Activated CD8-positive, alpha-beta T cell treated with anti-CD3 and anti-CD28 coated beads for 36 hours (primary cell): Measurements from ENCODE around the gene CABLES2. TPM values are rescaled to one million over a fixed set of nuclear protein-coding genes. Genes with fewer than 3 reads are reported as not detected.

Source experiments
- ATAC-seq: fragments of 200-7000 bp; cut with Tn5 transposase; one replicate; pipeline ENCODE4 v1.10.0; 2021; ENCODE audit warnings: mild to moderate bottlenecking, moderate library complexity
- CTCF ChIA-PET: fragments of 350-600 bp; sonication (Branson Sonifier 250); formaldehyde crosslinking; loops from one replicate; lab custom pipeline; 2021; ENCODE audit warnings: antibody characterized with exemption; lab: Charles Lee
- POLR2A ChIA-PET: fragments of 350-600 bp; sonication (Branson Sonifier 250); formaldehyde crosslinking; loops from one replicate; lab custom pipeline; 2021; ENCODE audit warnings: antibody characterized with exemption; lab: Charles Lee
- DNase-seq: peaks from one replicate; pipeline ENCODE4 v3.0.0-alpha.2; 2020
- H3K27ac Mint-ChIP-seq: one replicate; pipeline ENCODE4 v1.8.0; 2021; ENCODE audit warnings: mild to moderate bottlenecking, mixed read lengths
- H3K27me3 Mint-ChIP-seq: one replicate; pipeline ENCODE4 v1.8.0; 2021; ENCODE audit warnings: mixed read lengths
- H3K36me3 Mint-ChIP-seq: one replicate; pipeline ENCODE4 v1.8.0; 2021; ENCODE audit warnings: low read depth, mixed read lengths
- H3K4me1 Mint-ChIP-seq: one replicate; pipeline ENCODE4 v1.8.0; 2021; ENCODE audit warnings: low read depth, mixed read lengths
- H3K4me3 Mint-ChIP-seq: one replicate; pipeline ENCODE4 v1.8.0; 2021; ENCODE audit warnings: mild to moderate bottlenecking, moderate library complexity, mixed read lengths
- H3K9me3 Mint-ChIP-seq: one replicate; pipeline ENCODE4 v1.8.0; 2021; ENCODE audit warnings: mixed read lengths
- intact Hi-C: fragments of 100-400 bp; cut with micrococcal nuclease; formaldehyde crosslinking; loops from one replicate; pipeline ENCODE4 v1.10.0; 2022
- total RNA-seq, 2 experiments: library from RNA; stranded (reverse); gene quantifications; one replicate each; pipeline ENCODE4 v1.2.3, GENCODE V29; 2021
- TF ChIP-seq, protein P1 (sequence below): fragments of 200-600 bp; IDR thresholded peaks from one replicate; pipeline ENCODE4 v1.8.0; 2022; ENCODE audit warnings: antibody characterized with exemption, mild to moderate bottlenecking

Gene CABLES2
- total RNA-seq, 2 experiments from 2014 or later = 3.2 to 4.5 TPM

GRCh38 chr20:62387219-62387913, 19.7 kb downstream of the CABLES2 start:
- intact Hi-C loops = no loop called here
- peaks cover 48% of the 10 kb centered on the region for H3K36me3 Mint-ChIP-seq
- peaks cover 39% of the 10 kb centered on the region for H3K4me1 Mint-ChIP-seq
- H3K9me3 Mint-ChIP-seq = no peaks in the 10 kb centered on the region
- H3K27me3 Mint-ChIP-seq = no peaks in the 10 kb centered on the region
- DNase-seq (no peak), ATAC-seq (no peak)
- TF ChIP-seq, protein P1, sequence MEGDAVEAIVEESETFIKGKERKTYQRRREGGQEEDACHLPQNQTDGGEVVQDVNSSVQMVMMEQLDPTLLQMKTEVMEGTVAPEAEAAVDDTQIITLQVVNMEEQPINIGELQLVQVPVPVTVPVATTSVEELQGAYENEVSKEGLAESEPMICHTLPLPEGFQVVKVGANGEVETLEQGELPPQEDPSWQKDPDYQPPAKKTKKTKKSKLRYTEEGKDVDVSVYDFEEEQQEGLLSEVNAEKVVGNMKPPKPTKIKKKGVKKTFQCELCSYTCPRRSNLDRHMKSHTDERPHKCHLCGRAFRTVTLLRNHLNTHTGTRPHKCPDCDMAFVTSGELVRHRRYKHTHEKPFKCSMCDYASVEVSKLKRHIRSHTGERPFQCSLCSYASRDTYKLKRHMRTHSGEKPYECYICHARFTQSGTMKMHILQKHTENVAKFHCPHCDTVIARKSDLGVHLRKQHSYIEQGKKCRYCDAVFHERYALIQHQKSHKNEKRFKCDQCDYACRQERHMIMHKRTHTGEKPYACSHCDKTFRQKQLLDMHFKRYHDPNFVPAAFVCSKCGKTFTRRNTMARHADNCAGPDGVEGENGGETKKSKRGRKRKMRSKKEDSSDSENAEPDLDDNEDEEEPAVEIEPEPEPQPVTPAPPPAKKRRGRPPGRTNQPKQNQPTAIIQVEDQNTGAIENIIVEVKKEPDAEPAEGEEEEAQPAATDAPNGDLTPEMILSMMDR = no peak
- peak overlapping the region; percentile 91 for H3K27ac Mint-ChIP-seq
- peak overlapping the region; percentile 95 for H3K4me3 Mint-ChIP-seq
- ChIA-PET POLR2A (interaction anchor here (1.0 to 6.0 kb wide), 8 partner anchors 8 to 151 kb away, joined by 3 to 53 read pairs (median 4); partner anchors contain the start of gene LAMA5), CTCF (no interaction called here)

DNA sequence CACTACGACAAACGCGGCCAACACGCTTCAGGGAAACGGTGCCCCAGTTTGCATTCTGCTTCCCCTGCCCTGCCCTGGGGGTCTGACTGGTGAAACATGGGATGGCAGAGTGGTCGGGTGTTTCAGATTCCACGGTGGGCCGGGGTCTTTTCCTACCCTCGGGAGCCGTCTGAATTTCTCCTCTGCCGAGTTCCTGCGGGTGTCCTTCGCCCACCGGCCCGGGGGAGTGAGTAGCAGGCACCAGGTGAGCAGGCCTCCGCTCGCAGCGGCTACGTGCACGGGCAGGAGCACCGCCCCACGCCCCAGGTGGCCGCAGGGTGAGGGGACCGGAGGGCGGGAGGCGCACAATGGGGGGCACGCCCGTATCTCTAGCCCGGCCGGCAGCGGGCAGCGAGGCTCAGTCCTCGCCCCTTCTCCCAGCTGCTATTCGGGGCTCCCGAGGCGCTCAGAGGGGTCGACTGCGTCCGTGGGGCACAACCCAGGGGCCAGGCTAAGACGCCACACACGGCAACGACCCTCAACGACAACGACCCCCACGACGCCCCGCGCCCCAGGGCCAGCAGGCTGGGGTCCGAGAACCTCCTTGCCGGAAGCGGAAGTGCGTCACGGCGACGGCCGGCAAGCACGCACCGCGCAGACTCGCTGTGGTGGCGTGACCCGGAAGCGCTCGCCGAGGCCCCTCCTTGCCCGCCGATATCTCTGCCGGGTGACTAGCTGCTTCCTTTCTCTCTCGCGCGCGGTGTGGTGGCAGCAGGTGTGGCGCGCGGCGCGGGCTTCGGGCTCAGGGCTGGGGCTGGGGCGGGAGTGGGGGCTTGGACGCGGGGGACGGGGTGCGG, 20.5 kb downstream of the CABLES2 start, which contains the start of gene RPS21:
Gene RPS21, plus strand, starts transcription at position 721 of the 836 bp plus-strand sequence. CDS start 236 bp downstream, outside the sequence.
- H3K4me3 Mint-ChIP-seq = peak within 1 kb of the TSS; percentile 95
- peak; percentile 94 for DNase-seq
- ChIA-PET CTCF (no interaction called here), POLR2A (interaction anchor here (0.6 to 6.0 kb wide), 13 partner anchors 9 to 255 kb away, joined by 3 to 53 read pairs (median 3); partner anchors contain the start of genes LAMA5 and SLCO4A1)
- peak; percentile 87 for ATAC-seq
- H3K36me3 Mint-ChIP-seq = peaks cover 55% of the 10 kb centered on the region
- intact Hi-C loops = no loop called here
- peak within 1 kb of the TSS; percentile 91 for H3K27ac Mint-ChIP-seq
- H3K27me3 Mint-ChIP-seq = no peaks in the 10 kb centered on the region
- peaks cover 4% of the 10 kb centered on the region for H3K9me3 Mint-ChIP-seq
- peaks cover 43% of the 10 kb centered on the region for H3K4me1 Mint-ChIP-seq
- TF ChIP-seq, protein P1 = no peak

DNA sequence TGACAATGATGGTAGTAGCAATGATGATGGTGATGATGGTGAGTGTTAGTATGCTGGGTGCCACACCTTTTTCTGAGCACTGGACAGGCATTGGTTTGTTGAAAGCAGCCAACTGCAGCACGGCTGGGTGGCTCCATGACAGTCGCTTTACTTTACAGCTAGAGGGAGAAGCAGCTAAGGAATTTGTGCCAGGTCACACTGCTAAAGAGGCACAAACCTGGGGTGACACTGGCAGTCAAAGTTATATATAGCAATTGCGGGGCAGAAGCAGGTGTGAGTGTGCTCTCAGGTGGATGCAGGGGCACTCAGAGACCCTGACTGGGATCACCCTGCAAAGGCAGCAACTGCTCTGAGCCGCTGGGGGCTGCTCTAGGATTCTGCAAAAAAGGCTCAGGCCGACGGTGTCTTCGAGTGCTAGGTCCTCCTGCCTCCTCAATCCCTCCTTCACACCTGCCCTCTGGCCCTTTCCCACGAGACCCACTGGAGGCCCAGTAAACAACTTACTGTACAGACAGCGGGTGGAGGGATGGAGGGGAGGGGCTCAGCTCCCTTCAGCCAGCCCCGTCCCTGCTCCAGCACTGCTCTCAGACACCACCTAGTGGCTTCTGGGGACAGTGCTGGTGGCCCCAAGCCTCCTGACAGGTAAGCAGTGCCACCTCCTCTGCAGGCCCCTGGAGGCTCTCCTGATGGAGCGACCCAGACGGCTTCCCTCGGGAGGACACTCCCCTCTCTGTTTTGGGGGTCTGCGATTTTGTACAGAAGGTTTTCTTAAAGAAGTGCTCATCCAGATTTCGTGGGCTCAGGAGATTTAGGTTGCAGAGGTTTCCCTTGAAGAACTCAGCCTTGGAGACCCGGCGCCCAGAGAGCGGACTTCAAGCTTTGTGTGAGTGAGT, 24.5 kb downstream of the CABLES2 start:
- peaks cover 19% of the 10 kb centered on the region for H3K4me1 Mint-ChIP-seq
- peaks cover 30% of the 10 kb centered on the region for H3K36me3 Mint-ChIP-seq
- DNase-seq (peak; percentile 87), ATAC-seq (peak; percentile 78)
- ChIA-PET CTCF (interaction anchor here (0.6 to 2.9 kb wide), 14 partner anchors 12 to 372 kb away, joined by 3 to 18 read pairs (median 4); partner anchors contain the start of genes ADRM1 and PSMA7), POLR2A (interaction anchor here (0.6 to 1.6 kb wide), 2 partner anchors 19 to 433 kb away, joined by 3 to 6 read pairs; no protein-coding TSS in a partner anchor)
- TF ChIP-seq, protein P1 = peak; percentile 89
- H3K27me3 Mint-ChIP-seq = no peaks in the 10 kb centered on the region
- H3K9me3 Mint-ChIP-seq = peaks cover 4% of the 10 kb centered on the region
- no peak overlapping the region for H3K4me3 Mint-ChIP-seq
- H3K27ac Mint-ChIP-seq = no peak overlapping the region
- intact Hi-C loops = loop anchor here (2.0 kb wide), 1 partner anchor 82 kb away; no protein-coding TSS in a partner anchor

DNA sequence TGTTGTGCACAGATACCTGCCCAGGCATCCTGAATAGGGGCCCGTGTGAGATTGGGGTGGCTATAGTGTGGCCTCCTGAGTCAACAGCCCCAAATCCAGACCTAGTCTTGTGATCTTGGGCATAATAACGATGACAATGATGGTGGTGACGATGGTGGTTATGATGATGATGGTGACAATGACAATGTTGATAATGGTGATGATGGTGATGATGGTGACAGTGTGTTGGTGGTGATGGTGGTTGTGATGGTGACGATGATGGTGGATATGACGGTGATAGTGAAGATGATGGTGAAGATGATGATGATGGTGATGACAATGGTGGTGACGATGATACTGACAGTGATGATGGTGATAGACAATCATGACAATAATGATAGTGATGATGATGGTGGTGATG, 25.2 kb downstream of the CABLES2 start:
- DNase-seq (no peak), ATAC-seq (no peak)
- peak overlapping the region; percentile 1 for H3K27ac Mint-ChIP-seq
- peaks cover 19% of the 10 kb centered on the region for H3K4me1 Mint-ChIP-seq
- intact Hi-C loops = loop anchor here (2.0 kb wide), 1 partner anchor 81 kb away; no protein-coding TSS in a partner anchor
- H3K9me3 Mint-ChIP-seq = peaks cover 4% of the 10 kb centered on the region
- TF ChIP-seq, protein P1 = no peak
- H3K4me3 Mint-ChIP-seq = no peak overlapping the region
- POLR2A ChIA-PET = no interaction called here
- CTCF ChIA-PET = interaction anchor here (0.9 to 2.9 kb wide), 7 partner anchors 14 to 371 kb away, joined by 3 to 18 read pairs (median 6); partner anchors contain the start of gene ADRM1
- H3K36me3 Mint-ChIP-seq = peaks cover 25% of the 10 kb centered on the region
- no peaks in the 10 kb centered on the region for H3K27me3 Mint-ChIP-seq
